GM19351 (cell line): Measurements from ENCODE around the gene GEMIN5.
"Not testable (repeated sequence)": the region's sequence is repeated elsewhere in the genome, so short reads cannot be mapped to it uniquely, and the experiment has no call there.

Experiments used
- ATAC-seq: cut with Tn5 transposase; IDR thresholded peaks from one replicate; pipeline ENCODE4 v1.9.1; 2021; ENCODE audit warnings: mild to moderate bottlenecking, moderate library complexity; ENCODE audit not compliant: unreplicated experiment

Gene GEMIN5

GRCh38 chr5:154937718-154938466 is at the start of gene GEMIN5:
GEMIN5 (minus strand) TSS chr5:154938211; CDS start chr5:154938133, 78 bp downstream.
- peak; percentile 82 for ATAC-seq

- ATAC-seq, result no peak
These were observed 48.1 kb upstream of the GEMIN5 start for GRCh38 chr5:154986151-154986550.

- ATAC-seq, result no peak
These were observed 47.0 kb upstream of the GEMIN5 start for GRCh38 chr5:154984946-154985516.

- ATAC-seq, result not testable (repeated sequence)
These were observed 40.3 kb upstream of the GEMIN5 start for GRCh38 chr5:154978294-154978693.

GRCh38 chr5:154977409-154977808 is 39.4 kb upstream of the GEMIN5 start:
- ATAC-seq, result no peak

GRCh38 chr5:154976082-154976481 is 38.1 kb upstream of the GEMIN5 start:
- not testable (repeated sequence) for ATAC-seq

- peak; percentile 47 for ATAC-seq
These were observed 34.6 kb upstream of the GEMIN5 start for GRCh38 chr5:154972476-154973080.

- no peak for ATAC-seq
These were observed 33.5 kb upstream of the GEMIN5 start for GRCh38 chr5:154971501-154971900.

GRCh38 chr5:154970759-154971158 is 32.7 kb upstream of the GEMIN5 start:
- no peak for ATAC-seq

- ATAC-seq, result no peak
These were observed 30.9 kb upstream of the GEMIN5 start for GRCh38 chr5:154968953-154969352.

GRCh38 chr5:154967421-154968024 is 29.5 kb upstream of the GEMIN5 start:
- peak; percentile 54 for ATAC-seq

- ATAC-seq, result no peak
These were observed 28.9 kb upstream of the GEMIN5 start for GRCh38 chr5:154966874-154967273.

- no peak for ATAC-seq
These were observed 28.2 kb upstream of the GEMIN5 start for GRCh38 chr5:154966081-154966841.

- ATAC-seq, result peak; percentile 98
These were observed 24.5 kb upstream of the GEMIN5 start for GRCh38 chr5:154962494-154962893.

GRCh38 chr5:154956712-154957111 is 18.7 kb upstream of the GEMIN5 start:
- ATAC-seq, result no peak

GRCh38 chr5:154949781-154950180 is 11.8 kb upstream of the GEMIN5 start:
- ATAC-seq, result no peak

GRCh38 chr5:154948313-154948712 is 10.3 kb upstream of the GEMIN5 start:
- ATAC-seq, result no peak

GRCh38 chr5:154947778-154948177 is 9.8 kb upstream of the GEMIN5 start:
- ATAC-seq, result no peak

GRCh38 chr5:154945695-154946301 is 7.8 kb upstream of the GEMIN5 start:
- no peak for ATAC-seq

- no peak for ATAC-seq
These were observed 6.7 kb upstream of the GEMIN5 start for GRCh38 chr5:154944716-154945115.

GRCh38 chr5:154943527-154943926 is 5.5 kb upstream of the GEMIN5 start:
- no peak for ATAC-seq
